HG03342 (cell line): ENCODE data around the gene CDX1.

Experiments
- ATAC-seq: cut with Tn5 transposase; IDR thresholded peaks from one replicate; pipeline ENCODE4 v1.9.1; 2021; ENCODE audit warnings: mild to moderate bottlenecking, moderate library complexity; ENCODE audit not compliant: unreplicated experiment

The CDX1 gene

GRCh38 chr5:150144879-150145278, 21.7 kb upstream of the CDX1 start:
- ATAC-seq = no peak

DNA sequence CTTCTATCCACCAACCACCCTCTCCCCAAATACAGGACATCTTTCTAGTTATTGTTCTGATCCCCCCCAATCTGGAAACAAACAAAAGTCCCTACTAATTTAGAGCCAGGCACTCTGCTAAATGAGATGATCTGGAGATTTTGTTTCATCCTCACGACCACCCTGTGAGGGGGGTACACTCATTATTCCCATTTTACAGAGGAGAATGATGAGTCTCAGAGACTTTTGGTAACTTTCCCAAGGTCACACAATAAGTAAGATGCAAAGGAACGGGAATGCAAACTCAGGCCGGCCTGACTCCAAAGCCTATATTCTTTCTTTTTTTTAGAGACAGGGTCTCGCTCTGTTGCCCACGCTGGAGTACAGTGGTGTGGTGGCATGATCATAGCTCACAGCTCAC, 20.3 kb upstream of the CDX1 start:
- ATAC-seq = no peak

- ATAC-seq = no peak
Observed at GRCh38 chr5:150146862-150147601, 19.5 kb upstream of the CDX1 start.

DNA sequence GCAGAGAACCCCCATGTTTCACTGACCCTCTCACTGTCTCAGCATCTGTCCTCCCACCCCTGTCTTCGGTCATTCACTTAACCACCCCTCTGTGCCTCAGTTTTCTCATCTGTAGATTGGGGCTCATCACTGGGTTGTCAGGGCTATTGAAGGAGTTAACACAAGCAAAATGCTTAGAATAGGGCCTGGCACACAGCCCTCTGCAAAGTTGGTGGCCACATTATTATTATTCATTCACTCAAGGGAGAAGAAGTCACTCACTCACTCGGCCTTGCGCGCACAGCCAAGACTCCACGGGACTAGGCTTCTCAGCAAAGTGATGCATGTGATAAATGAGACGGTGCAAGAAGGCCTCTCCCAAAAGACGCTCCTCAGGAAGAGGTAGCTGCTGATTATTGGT, 18.9 kb upstream of the CDX1 start:
- ATAC-seq = no peak

DNA sequence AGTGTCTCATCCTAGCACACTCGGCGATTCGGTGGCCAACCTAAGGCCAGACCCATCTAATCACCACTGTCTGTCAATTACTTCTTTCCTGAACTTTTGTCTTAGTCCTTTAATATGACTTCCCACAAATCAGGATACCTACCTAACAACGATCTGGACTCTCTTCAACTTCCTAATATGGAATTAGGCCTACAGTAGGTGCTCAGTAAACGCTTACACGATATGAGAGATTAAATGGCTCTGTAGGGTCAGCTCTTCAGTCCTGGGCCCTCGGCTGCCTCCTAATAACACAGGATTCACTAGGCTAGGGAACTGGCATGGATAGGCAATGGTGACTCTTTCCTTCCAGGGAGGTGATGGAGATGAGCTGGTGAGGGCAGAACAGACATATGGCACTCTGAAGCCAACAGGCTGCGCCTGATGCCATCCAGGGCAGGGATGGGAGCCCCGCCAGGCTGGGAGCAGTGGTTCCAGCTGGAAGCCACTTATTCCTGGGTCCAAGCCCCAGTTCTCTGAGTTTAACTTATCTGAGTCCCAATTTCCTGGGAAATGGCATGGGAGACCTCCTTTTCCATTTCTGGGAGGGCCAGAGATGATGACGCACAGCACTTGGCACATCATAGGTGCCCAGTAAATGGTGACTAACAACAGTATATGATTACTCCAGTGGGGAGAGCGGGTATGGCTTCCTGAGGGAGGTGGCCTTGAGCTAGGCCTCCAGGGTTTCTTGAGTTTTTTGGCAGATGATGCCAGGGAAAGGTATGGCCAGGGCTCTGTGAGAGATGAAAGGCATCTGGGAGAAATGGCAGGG, 18.3 kb upstream of the CDX1 start:
- ATAC-seq = no peak

- no peak for ATAC-seq
Observed at GRCh38 chr5:150149618-150150017, 17.0 kb upstream of the CDX1 start.

DNA sequence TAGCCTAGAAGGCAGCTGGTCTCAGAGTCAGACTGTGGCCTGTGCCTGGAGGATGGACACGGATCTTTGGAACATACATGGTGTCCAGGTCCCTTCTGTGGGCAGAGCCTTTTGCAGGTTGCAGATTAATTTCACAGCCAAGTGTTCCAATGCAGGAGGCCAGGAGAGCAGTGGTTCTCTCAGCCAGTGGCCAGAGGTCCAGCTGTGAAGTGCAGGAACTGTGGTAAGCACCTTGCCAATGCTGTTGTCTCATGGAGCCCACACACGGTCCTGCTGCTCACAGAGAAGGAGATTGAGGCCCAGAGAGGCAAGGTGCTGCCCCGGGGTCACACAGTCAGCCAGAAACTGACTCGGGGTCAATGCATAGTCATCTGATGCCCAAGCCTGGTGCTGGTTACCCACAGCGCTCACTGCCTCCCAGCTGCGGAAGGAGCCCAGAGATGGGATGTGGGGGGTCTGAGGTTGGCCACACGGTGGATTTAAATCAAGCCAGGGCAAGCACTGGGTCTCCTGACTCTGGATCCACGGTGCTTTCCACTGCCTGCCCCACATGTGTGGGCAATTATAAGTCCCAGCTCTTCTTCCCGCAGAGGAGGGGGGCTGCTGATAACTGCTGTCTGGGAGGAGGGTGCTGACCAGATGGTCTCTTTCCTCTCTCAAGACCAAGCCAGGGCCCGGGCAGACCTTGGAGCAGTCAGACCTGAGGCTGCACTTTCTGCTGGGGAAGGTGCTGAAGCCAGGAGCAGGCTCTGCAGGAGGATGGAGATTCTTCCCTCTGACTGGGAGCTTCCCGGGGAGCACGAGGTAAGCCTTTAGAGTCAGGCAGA, 13.7 kb upstream of the CDX1 start:
- no peak for ATAC-seq

DNA sequence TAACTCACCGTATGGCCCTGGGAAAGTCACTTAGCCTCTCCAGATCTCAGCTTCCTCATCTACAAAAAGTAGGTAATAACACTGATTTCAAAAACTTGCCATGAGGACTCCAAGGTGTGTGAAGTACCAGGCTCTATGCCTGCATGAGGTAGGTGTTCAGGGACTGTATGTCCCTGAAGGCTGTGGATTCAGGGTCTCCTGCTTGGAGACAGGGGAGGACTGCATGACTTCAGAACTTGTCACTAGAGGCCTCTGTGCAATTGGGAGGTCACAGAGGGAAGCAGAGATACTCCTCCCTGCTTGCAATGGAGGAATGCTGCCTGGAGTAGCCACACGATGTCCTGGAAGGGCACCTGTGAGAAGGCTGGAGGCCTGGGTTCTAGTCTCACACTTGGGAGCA, 13.1 kb upstream of the CDX1 start:
- ATAC-seq = no peak

DNA sequence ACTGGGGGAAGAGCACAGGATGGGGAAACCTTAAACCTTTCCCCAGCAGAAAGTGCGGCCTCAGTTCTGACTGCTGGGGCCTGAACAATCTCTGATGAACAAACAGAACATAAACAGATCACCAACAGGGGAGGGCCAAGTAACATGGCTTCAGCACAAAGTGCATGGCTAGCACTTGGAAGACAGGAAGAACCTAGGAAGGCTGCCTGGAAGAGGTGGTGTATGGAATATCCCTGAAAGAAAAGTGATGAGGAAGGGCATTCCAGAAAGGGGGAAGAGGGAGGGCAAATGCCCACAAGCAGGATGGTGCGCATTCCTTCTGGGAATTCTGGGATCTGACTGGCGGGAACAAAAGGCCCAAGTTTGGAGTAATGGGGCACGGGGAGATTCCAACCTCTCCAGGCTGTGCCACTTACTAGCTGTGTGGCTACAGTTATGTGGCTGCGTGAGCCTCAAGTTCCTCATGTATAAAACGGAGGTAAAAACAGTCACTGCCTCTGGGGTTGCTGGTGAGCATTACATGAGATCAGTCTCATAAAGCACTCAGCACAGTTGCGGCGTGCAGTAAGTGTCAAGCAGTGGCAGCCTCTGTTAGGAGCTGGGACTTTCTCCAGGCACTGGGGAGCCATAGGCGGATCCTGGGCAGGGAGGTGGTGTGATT, 12.5 kb upstream of the CDX1 start:
- no peak for ATAC-seq

- no peak for ATAC-seq
Observed at GRCh38 chr5:150154618-150155128, 11.9 kb upstream of the CDX1 start.

DNA sequence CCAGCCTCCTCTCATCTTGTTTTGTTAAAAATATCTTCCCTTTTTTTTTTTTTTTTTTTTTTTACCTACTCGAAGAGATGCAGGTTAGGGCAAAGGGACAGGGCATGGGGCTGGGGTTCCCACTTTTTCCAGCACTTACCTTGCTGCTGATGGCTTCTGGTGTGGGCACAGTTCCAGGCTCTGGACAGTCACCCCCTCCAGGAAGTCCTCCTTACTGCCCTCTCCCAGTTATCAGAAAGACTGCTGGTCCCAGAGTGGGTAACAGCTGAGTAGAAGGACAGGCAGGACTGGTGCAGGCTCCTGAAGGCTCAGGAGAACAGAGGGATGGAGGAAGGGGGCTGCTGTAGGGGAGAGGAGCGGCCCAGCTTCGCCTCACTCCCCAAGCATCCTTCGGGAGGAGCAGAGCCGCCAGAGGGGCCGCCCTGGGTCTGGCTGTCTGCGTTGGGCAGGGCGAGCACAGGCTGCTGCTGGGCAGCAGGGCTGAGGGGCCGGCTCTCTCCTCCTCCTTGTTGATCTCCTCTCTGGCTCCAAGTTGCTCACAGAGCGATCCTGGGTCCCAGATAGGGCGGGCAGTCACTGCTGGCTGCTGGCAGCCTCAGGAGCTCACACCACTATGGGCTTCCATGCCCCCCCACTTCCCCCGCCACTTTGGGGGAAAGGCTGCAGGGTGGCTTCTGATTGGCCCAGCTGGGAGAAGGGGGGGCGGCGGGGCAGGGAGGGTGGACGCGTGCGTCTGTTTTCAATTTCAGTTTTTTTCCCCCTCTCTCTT, 11.1 kb upstream of the CDX1 start, which contains the start of gene PDGFRB:
Gene PDGFRB (minus strand): TSS at position 588 of the 769 bp plus-strand sequence. CDS start 18,798 bp downstream, outside the sequence.
- peak; percentile 52 for ATAC-seq

GRCh38 chr5:150156027-150156368, 10.6 kb upstream of the CDX1 start:
- no peak for ATAC-seq

GRCh38 chr5:150156540-150156939, 10.0 kb upstream of the CDX1 start:
- no peak for ATAC-seq

- no peak for ATAC-seq
Observed at GRCh38 chr5:150157168-150157567, 9.4 kb upstream of the CDX1 start.

- ATAC-seq = no peak
Observed at GRCh38 chr5:150158170-150158949, 8.2 kb upstream of the CDX1 start.

GRCh38 chr5:150159031-150159430, 7.5 kb upstream of the CDX1 start:
- no peak for ATAC-seq

GRCh38 chr5:150159741-150160179, 6.8 kb upstream of the CDX1 start:
- ATAC-seq = no peak

DNA sequence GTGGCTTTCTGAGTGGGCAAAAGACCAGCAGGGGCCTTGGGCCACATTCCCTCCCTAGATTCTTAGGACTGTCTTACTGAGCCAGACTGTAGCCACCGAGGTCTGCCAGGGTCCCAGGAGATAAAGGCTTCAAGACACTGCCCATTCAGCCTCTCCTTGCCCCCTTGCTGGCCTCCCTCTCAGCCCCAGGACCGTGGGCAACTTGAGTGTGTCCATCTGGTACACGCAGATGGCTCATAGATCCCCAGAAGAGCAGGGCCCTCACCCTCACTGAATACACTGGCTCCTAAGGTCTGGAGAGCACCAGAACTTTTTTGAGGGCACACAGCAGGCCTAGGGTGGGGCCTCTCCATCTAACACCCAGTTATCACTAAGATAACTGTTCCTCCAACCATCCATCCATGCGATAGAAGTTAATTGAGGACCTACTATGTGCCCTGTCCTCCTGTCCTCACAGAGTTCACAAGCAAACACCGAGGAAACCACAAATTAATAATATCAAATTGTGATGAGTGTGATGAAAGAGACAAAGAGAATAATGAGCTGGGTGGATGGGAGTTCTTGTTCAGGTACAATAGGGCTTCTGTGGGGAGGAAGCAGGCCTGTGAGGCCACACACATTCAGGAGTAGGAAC, 6.0 kb upstream of the CDX1 start:
- no peak for ATAC-seq
